NCI-H1092 treated with DMSO at 0.1 percent for 48 hours (cell line): ENCODE measurements around the gene GPN2.
"Not testable (repeated sequence)": the region's sequence is repeated elsewhere in the genome, so short reads cannot be mapped to it uniquely, and the experiment has no call there.

Experiments
- DNase-seq: peaks from one replicate; lab custom pipeline; 2025; lab: John Stamatoyannopoulos, UW

The GPN2 gene

DNA sequence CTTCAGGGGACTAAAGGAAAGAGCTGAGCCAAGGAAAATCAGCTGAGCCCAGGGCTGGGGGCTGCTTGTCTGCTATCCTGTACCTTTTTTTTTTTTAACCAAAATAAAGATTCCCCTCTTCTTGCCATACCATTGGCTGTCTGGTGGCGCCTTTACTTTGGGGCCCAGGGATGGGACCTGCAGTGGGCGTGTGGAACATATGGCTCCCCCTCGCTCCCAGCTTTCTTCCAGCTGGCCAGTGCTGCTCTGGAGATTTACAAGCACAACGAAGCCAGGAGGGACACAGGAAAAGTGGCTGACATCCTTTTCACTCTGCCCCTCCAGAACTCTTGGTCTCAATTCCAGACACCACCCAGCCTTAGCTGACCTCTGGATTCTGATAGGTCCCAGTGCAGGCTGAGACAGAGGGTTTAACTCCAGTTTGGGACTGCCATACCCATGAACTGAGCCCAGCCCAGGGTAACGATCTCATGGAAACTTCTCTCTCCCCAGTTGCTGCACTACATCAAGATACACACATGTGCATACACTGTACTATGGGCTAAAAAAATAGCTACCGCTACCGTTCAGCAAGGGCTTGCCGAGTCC, 32.5 kb downstream of the GPN2 start:
- DNase-seq: no peak

DNA sequence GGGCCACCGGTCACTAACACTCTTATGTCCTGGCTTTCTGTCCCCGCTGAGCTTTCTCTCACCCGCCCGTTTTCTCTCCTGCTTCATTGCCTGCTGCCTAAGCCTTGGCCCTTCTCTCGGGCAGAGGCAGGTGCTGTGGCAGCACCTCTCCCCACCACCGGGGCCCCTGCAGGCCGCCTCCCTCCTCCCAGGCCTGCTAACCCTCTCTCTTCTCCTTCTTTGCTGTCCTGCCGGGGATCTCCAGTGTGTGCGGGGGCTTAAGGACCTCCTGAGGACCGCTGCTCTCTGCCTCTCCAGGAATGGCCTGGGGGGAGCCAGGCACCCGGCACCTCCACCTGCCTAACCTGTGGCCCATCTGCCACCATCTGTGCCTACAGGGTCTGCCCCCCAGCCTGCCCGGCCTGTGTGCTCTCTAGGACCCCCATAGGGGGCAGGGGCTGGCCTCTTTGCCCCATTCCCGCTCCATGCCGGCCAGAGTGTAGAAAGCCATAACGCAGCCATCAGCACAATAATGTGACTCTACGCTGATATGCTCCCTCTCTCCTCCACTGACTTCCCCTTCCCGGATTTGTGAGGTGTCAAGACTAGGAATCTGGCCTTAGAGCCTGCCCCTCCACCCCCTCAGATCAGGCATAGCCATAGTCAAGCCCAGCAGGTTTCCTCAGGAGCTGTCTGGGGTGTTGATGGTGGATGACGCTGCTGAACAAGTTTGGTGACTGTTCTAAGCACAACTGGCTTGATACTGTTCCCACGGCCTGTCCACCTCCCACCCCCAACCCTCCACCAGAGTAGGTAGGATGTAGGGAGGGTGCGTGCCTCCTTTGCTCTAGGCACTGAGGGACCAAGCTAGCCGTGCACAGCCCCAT, 33.2 kb downstream of the GPN2 start:
- DNase-seq: no peak

- DNase-seq: no peak
Measured at GRCh38 chr1:26856181-26856580, 33.9 kb downstream of the GPN2 start.

DNA sequence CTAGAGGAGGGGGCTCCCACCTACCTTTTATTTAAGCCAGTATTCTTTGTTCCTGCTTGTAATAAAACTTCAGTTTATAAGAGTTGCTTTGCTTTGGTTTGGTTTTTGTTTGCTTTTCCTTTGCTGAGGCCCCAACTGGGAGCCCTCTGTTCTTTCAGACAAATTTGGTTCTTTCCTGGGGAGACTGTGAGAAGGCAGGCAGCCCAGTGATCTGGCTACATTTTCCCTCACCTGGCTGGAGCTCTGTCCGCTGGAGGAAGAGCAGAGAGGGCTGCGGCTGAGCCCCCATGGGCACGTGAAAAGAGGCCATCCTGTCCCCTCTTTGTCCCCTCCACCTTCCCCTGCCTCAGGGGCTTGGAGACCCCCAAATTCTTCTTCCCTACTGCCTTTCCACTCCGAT, 34.4 kb downstream of the GPN2 start:
- DNase-seq: no peak

GRCh38 chr1:26854906-26855305, 35.2 kb downstream of the GPN2 start:
- no peak for DNase-seq

DNA sequence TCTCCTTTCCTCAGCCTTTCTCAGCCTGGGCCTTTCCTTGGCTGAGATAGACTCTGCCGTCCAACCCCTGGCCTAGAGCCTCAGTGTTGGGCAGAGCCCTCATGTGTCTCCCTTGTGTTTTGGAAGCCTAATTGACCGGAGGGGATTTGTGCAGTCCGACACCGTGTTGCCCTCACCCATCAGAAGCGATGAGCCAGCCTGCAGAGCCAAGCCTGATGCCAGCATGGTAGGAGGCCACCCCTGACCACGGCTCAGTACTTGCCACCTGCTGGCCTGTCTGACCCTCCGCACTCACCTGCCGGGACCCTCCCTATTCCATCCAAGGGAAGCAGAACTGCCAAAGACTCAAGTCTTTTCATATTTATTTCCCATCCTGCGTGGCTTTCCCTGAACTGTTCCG, 36.5 kb downstream of the GPN2 start:
- no peak for DNase-seq

- peak; percentile 50 for DNase-seq
Measured at GRCh38 chr1:26853156-26853555, 36.9 kb downstream of the GPN2 start.

DNA sequence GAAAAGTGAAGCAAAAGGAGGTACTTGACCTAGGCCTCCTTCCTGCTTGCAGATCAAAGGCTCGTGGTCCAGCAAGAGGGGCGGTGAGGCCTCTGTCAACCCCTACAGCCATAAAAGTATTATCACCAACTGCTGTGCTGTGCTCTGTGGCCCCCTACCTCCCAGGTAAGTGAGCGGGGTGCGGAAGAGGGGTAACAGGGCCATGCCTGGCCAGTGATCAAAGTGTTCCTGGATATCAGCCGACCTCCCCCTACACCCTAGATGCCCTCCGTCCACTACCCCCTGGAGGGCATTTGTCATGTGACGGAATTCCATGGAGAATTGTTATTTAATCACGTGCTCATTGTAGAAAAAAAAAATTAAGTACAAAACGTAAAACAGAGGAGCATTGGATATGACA, 37.4 kb downstream of the GPN2 start:
- DNase-seq: no peak

DNA sequence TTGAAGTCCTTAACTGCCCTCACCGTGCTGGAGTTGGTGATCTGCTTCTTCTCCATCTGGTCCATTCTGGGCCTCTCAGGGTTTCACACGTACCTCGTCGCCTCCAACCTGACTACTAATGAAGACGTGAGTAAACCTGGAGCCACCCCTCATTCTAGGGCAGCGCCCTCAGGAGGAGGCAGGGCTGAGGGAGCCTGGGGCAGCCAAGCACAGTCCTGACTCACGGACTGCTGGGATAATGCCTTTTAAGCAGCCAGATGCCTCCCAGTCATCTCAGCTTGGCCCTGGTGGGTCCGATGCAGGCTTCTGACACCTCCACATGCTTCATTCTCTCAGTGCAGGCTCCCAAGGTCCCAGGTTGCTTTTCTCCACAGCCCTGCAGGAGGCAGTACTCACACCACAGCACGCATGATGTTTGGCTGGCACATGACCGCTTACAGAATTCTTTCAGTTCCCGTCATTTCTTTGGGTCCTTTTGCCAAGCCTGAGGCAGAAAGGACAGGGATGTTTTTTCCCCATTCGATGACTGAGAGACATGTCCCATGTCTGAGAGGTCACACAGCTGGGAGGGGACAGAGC, 38.9 kb downstream of the GPN2 start:
- DNase-seq: no peak

GRCh38 chr1:26848941-26849774, 40.9 kb downstream of the GPN2 start:
- DNase-seq: no peak

- no peak for DNase-seq
Measured at GRCh38 chr1:26848499-26848898, 41.6 kb downstream of the GPN2 start.

DNA sequence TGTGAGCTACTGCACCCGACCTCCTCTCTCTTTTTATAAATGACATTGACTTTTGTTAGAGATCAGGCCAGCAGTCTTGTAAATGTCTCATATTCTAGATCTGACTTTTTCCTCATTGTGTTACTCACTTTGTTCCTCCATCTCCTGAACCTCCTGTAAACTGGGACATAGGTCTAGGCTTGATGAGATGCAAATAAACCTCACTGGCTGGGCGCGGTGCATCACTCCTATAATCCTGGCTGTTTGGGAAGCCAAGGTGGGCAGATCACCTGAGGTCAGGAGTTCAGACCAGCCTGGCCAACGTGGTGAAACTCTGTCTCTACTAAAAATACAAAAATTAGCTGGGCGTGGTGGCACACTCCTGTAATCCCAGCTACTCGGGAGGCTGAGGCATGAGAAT, 42.3 kb downstream of the GPN2 start:
- DNase-seq: not testable (repeated sequence)

DNA sequence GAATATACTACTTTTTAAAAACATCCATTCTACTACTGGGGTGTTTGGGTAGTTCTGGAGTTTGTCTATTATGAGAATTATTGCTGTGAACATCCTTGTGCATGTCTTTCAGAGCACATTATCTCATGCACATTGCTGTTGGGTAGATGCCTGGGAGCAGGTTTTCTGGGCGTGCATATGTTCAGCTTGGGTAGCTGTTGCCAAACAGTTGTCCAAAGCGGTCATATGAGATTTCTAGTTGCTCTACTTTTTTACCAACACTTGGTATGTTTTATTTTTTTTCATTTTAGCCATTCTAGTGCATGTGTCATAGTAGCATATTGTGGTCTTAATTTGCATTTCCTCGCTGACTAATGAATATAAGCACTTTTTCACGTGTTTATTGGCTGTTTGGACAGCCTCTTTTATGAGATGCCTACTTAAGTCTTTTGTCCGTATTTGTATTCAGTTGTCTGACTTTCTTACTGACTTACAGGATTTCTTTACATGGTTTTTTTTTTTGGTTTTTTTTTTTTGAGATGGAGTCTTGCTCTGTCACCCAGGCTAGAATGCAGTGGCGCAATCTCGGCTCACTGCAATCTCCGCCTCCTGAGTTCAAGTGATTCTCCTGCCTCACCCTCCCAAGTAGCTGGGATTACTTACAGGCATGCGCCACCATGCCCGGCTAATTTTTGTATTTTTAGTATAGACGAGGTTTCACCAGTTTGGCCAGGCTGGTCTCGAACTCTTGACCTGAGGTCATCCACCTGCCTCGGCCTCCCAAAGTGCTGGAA, 45.5 kb downstream of the GPN2 start:
- no peak for DNase-seq

DNA sequence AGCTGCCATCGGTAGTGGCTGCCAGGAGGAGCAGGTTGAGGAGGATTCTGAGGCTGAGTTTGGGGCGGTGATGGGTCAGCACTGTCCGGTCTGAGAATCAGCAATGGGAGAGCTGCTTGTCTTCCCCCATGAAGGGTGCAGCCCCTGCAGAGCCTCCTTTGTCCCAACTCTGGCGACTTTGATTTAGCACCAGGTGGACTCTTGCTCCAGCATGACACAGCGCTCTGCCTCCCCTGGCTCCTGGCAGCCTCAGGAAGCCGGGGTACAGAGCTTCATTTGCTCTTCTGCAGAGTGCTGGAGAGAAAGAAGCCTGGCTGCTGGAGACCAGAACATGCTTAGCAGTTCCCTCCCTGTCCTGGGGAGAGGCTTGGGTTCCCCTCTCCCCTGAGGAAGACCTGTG, 50.3 kb downstream of the GPN2 start:
- DNase-seq: no peak

GRCh38 chr1:26839339-26839722, 50.8 kb downstream of the GPN2 start:
- no peak for DNase-seq

- no peak for DNase-seq
Measured at GRCh38 chr1:26838474-26839338, 51.4 kb downstream of the GPN2 start.

DNA sequence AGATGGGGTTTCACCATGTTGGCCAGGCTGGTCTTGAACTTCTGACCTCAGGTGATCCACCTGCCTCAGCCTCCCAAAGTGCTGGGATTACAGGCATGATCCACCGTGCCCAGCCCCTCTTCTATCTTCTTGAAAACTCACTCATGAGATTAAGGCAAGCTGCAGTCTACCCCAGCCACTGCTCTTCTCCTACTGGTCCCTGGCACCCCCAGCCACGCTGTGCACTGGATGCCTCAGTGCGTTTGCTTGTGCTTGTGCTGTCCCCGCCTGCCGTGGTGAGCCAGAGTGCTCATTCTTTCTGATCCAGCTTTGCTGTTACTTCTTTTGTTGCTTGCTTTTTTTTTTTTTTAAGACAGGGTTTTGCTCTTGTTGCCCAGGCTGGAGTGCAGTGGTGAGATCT, 52.4 kb downstream of the GPN2 start:
- DNase-seq: not testable (repeated sequence)

DNA sequence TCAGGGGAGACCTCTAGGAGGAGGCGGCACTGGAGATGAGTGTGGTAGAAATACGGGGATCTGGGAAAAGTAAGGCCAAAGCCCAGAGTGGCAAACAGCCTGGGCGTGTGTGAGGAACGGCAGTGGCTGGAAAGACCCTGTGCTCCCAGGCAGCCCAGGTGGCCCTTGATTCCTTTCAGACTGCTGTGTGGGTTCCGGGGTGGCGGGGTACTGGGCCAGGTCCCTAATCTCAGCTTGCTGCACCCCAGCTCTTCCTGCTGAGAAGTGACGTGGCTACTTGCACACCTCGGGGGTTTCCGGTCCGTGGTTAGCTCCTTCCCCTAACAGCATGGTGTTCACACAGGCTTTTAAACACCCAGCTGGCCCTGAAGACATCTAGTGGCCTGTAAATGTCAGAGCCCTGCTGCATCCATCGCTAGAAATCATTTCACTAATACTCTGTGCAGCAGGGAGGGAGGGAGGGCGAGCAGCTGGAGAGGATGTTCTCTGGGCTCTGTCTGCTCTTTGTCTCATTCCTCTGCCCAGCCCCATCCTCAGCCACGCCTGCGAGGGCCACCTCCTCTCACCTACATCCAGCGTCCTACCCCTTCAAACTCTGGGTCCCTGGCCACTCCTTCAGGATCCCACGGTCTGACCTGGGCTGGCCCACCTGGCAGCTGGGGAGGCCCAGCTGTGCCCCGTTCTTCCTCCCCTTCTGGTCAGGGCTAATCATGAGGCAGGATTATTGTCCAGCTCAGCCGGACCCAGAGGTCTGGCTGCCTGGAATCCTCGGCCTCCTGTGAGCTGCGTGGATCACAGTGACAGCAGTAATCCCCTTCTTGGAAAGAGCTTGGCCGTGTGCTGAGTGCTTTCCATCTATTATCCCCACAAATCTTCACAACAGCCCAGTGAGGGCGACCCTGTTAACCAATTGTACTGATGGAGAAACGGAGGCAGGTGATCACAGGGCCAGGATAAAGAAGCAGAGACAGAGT, 56.4 kb downstream of the GPN2 start:
- no peak for DNase-seq

DNA sequence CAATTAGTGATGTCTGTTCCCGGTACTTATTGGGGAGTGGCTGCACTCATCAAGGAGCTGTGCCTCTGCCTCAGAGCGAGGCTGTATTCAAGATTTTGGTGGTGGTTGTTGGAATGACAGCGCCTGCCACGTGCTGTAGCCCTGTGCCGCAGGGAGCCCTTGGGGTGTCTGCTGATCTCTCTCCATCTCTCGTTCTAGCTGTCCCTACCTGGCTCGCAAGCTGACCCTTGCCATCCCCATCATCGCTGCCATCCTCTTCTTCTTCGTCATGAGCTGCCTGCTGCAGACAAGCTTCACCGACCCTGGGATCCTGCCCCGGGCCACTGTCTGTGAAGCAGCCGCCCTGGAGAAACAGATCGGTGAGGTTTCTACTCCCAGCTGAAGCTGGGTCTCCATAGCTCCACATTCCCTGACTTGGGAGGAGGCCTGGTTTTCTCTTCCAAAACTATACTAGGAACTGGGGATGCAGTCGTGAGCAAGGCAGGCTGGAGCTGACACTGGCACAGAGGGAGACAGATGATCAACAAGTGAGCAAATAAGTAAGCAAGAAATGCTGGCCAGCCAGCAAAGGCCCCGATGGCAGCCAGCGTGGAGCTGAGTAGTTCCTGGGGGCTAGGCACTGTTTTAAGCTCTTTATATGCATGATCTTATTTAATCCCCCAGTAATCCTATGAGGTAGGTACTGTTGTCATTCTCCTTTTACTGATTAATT, 57.7 kb downstream of the GPN2 start:
- no peak for DNase-seq
